SK-MEL-5 (cell line): Measurements from ENCODE around the gene FOXC1. TPM values are rescaled to one million over a fixed set of nuclear protein-coding genes. Genes with fewer than 3 reads are reported as not detected.

Experiments used
- DNase-seq: peaks from one replicate; pipeline ENCODE4 v3.0.0-alpha.2; 2016; ENCODE audit warnings: low read depth, low spot score
- in situ Hi-C: cut with HindIII; loops from 2 replicates; pipeline ENCODE4 v1.10.0; 2016; ENCODE audit warnings: low sequenced_read_pairs, high pct_unique_total_duplicates, low pct_unique_long_range_greater_than_20kb
- total RNA-seq: library from RNA; depleted of rRNA; stranded (reverse); fragments of >200 nt; shearing (Covaris generic); gene quantifications from 2 replicates; pipeline ENCODE4 v1.2.3, GENCODE V29; 2014

Gene FOXC1
- total RNA-seq, 1 experiment from 2014 or later: 9.4 TPM

DNA sequence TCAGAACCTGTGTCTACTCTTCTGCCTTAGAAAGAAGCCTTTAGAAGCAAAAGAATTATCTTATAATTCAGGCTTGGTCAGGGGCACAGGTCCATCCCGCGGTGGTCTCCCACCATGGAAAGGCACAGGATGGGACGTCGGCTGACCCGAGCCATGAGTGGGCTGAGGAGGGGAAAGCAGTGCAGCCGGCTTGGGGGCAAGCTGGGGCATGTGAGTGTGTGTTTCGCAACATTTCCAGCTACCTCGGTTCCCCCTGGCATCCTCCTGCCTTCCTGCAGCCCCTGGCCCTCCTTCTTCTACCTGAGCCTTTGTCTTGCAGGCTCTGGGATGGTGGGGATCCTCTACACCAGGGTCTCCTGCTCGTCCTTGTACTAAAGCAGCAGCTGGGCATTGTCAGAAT is 29.1 kb upstream of the FOXC1 start:
- DNase-seq: no peak
- in situ Hi-C loops: no loop called here

DNA sequence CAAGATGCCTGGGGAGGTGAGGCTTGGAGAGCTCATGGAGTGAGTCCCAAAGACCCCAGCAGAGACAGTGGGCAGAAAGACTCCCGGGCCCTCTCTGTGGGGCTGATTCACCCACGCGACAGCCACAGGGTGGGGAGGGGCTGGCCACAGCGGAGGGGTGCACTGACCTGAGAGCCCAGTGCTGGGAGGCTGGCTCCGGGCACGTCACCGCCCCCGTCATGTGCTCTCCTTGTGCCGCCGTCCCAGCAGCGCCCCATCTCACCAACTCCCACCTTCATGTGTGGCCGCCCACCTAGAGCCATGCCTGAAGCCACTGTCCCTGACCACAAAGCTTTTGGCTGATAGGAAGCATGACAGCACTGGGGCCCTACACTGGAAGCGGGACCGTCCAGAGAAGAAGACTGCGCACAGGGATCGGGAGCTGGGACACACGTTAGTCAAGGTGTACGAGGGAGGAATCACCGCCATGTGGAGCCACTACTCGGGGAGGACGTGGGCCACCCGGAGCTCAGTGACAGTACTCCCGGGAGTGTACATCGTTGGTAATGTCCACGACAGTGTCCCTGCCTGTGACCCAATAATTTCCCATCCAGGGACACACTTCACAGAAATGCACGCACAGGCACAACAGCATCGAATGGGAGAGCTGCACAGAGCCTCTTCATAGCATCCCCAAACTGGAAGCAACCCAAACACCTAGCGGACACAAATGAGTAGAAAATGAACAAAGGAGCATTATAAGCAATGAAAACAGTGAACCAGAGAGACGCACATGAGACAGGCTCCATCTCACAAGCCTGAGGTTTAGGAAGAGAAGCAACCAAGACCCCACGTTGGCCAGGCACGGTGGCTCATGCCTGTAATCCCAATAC is 28.4 kb upstream of the FOXC1 start:
- DNase-seq: no peak
- in situ Hi-C loops: no loop called here

DNA sequence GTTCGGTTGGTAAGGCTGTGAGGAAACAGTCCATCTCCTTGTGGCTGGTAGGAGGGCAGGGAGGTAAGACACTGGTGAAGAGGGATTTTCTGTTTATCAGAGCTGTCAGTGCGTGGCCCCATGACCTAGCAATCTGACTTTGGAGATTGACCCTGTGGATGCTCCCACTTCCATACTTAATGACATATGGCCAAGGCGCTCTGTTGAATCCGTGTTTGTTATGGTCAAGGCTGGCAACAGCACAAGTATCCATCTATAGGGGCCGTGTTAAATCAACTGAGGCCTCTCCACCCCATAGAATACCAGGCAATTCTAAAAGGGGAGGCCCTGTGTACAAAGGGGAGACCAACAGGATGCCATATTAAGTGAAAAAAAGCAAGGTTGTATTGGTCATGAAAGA is 25.6 kb upstream of the FOXC1 start:
- DNase-seq: no peak
- in situ Hi-C loops: no loop called here

- in situ Hi-C loops: no loop called here
- no peak for DNase-seq
Observed at GRCh38 chr6:1584996-1585668, 24.6 kb upstream of the FOXC1 start.

GRCh38 chr6:1585669-1586049 is 24.1 kb upstream of the FOXC1 start:
- DNase-seq: no peak
- in situ Hi-C loops: no loop called here

- in situ Hi-C loops: no loop called here
- DNase-seq: no peak
Observed at GRCh38 chr6:1586256-1586655, 23.5 kb upstream of the FOXC1 start.

DNA sequence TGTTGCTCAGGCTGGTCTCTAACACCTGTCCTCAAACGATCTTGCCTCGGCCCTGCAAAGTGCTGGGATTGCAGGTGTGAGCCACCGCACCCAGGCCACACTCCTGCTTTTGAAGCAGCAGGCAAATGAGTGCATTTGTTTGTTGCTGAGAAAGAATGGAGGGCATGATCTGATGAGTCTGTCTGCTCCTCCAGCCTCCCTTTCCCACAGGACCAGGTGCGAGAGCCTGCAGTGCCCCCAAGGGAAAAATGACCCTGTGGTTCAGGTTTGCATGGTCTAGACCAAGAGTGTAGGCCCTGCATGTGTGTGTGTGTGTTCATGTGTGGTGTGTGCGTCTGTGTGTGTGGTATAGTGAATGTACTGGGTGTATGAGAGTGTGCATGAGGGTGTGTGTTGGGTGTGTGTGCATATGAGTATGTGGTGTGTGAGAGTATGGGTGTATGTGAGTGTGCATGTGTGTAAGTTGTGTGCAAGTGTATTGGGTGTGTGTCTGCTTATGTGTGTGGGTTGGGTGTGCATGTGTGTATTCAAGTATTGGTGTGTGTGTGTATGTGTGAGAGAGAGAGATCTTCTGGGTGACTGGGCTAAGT is 22.8 kb upstream of the FOXC1 start:
- no peak for DNase-seq
- in situ Hi-C loops: no loop called here

GRCh38 chr6:1587546-1587945 is 22.2 kb upstream of the FOXC1 start:
- in situ Hi-C loops: no loop called here
- DNase-seq: no peak

- in situ Hi-C loops: no loop called here
- DNase-seq: no peak
Observed at GRCh38 chr6:1587977-1588376, 21.7 kb upstream of the FOXC1 start.

GRCh38 chr6:1589208-1589607 is 20.5 kb upstream of the FOXC1 start:
- in situ Hi-C loops: no loop called here
- no peak for DNase-seq

- no peak for DNase-seq
- in situ Hi-C loops: no loop called here
Observed at GRCh38 chr6:1590580-1590979, 19.1 kb upstream of the FOXC1 start.

- in situ Hi-C loops: no loop called here
- DNase-seq: no peak
Observed at GRCh38 chr6:1591243-1591642, 18.5 kb upstream of the FOXC1 start.

GRCh38 chr6:1591926-1592325 is 17.8 kb upstream of the FOXC1 start:
- in situ Hi-C loops: no loop called here
- DNase-seq: no peak

DNA sequence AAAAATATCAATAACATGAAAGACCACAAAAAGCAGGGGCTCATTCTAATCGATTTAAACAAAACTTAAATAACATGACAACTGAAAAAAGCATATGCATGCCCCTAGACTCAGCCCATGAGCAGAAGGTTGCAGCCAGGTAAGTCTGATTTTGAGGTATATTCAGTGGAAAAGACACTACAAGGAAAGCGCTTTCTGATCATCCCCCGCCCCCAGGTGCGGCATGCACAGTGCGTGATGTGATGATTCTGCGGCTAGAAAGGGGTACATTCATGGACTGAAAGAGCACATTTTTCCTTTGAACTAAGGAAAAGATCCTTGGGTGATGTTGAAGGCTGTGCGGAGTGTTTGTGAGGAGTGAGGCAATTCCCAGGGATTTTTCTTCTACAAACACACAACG is 16.9 kb upstream of the FOXC1 start:
- in situ Hi-C loops: no loop called here
- no peak for DNase-seq

DNA sequence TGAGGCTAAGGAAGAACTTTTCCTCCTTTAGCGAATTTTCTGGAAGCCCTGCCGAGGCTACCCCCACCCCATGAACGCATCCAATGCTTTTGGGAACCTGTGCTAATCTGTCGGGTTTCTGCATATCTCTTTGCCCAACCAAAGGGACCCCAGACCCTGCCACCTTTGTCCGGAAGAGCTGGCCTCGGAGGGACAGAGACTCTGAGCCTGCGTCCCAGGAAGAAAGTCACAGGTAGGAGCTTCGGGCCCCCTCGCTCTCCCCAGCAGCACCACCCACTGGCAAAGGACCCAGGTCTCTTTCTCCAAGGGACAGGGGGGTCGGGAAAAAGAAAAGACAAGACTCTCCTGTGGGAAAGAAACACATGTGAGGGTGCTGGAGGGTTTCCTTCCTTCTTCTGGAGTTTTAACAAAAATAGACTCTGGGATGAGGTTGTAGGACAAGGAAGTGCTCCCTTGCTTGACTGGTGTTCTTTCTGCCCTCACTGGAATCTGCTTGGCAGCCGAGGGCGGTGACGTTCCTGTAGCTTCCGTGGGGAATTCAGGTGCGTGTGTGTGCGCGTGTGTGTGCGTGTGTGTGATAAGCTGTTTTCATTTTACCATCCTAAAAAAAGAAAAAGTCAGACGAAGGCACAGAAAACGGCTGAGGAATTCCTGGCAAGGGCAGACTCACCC is 16.3 kb upstream of the FOXC1 start:
- no peak for DNase-seq
- in situ Hi-C loops: no loop called here

DNA sequence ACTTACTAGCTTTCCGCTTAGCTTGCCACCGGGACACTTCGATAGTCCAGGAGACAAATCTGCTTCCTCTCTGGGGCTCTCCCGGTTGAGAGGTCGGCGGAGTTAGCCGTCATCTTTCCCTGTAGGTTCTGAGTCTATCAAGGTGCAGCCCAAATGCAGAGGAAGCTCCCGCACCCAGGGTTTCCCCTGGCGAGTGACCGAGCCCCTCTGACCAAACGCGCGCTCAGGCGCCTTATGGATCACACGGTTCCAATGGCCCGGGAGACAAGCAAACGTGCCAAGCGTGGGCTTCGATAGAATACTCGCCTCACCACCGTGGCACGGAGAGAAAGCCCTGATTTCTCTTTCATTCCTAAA is 15.8 kb upstream of the FOXC1 start:
- in situ Hi-C loops: no loop called here
- no peak for DNase-seq

DNA sequence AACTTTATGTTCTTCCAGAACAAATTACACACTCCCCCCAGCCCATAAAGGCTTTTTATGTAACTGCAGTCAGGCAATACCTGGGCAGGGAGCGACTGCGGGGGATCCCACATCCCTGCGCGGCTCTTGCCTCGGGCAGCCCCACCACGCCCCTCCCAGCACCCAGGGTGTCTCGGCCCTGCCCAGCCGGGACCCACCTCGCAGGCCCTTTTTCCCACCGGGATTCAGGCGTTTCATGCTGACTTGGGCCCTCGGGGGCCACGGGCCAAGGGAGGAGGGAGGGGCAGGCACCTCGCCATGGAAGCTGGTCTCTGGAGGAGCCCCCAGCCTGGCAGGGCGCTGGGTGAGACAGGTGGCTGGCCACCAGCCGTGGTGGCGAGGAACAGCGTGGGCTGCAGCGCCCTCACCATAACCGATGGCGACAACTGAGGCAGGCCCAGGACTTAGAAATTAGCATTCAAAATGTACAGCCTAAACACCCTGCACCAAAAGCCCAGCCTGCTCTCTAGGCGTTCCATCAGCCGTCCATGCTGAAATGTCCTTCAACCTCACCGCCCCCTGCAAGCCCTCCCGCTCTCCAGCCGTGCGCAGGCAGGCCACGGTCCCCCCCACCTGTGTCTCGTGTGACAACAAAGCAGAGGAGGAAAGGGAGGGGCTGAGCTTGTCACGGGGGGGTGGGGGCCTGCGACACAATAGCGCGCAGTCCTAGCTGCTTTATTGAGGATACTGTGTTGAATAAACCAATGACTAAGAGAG is 15.1 kb upstream of the FOXC1 start:
- in situ Hi-C loops: no loop called here
- peak; percentile 35 for DNase-seq
